Prostate gland (tissue), 2 donors: ENCODE data around the gene PAIP2B. TPM values are rescaled to one million over a fixed set of nuclear protein-coding genes. Genes with fewer than 3 reads are reported as not detected.

Experiments used
- DNase-seq: peaks from one replicate; pipeline ENCODE4 v3.0.0-alpha.2; 2019; ENCODE audit warnings: low spot score
- H3K27ac ChIP-seq, 2 donors: fragments of 200-600 bp; sonication (generic); 2 replicates each; pipeline ENCODE4 v1.5.1; 2017 to 2019
- H3K27me3 ChIP-seq: fragments of 200-600 bp; sonication (generic); replicated peaks from 2 replicates; pipeline ENCODE4 v1.5.1; 2019; ENCODE audit not compliant: insufficient read depth
- H3K36me3 ChIP-seq, 2 donors: fragments of 200-600 bp; sonication (generic); 1 replicate in 1 of 2; 2 replicates in 1 of 2; pipeline versions ENCODE4 v1.5.1 to v1.8.1; 2017 to 2019
- H3K4me1 ChIP-seq: fragments of 200-600 bp; sonication (generic); replicated peaks from 2 replicates; pipeline ENCODE4 v1.5.1; 2019
- H3K4me3 ChIP-seq, 2 donors: fragments of 200-600 bp; sonication (generic); 2 replicates each; pipeline ENCODE4 v1.5.1; 2017 to 2019
- H3K9me3 ChIP-seq: fragments of 200-600 bp; sonication (generic); 2 replicates; pipeline ENCODE4 v1.5.1; 2017
- POLR2A ChIP-seq: fragments of 450-650 bp; IDR thresholded peaks from one replicate; pipeline ENCODE4 v1.6.1; 2016; ENCODE audit warnings: antibody characterized with exemption, mild to moderate bottlenecking
- POLR2AphosphoS5 ChIP-seq: sonication (generic); formaldehyde crosslinking; IDR thresholded peaks from one replicate; pipeline ENCODE4 v1.6.1; 2017; ENCODE audit warnings: antibody characterized with exemption
- WGBS: methylation state at CpG from one replicate; pipeline ENCODE4 v1.1.5; 2018; 5-methylcytosine and 5-hydroxymethylcytosine counted together
- intact Hi-C: fragments of 100-400 bp; cut with DNase I; formaldehyde crosslinking; loops from one replicate; pipeline ENCODE4 v1.14.2; 2022
- total RNA-seq, 2 donors: library from RNA; depleted of rRNA; stranded (reverse); fragments of >200 nt; gene quantifications; one replicate each; pipeline ENCODE4 v1.1.0, GENCODE V29; 2016
- TF ChIP-seq, protein P1 (sequence below), 4 experiments: fragments of 200-600 bp in 2 of 4; fragments of 450-650 bp in 2 of 4; sonication (generic) in 2 of 4; IDR thresholded peaks; 1 replicate in 3 of 4; 2 replicates in 1 of 4; pipeline ENCODE4 v1.5.1; 2016 to 2019; ENCODE audit warnings: antibody characterized with exemption in 4 of 4, mild to moderate bottlenecking in 2 of 4, moderate library complexity in 2 of 4

Gene PAIP2B
- total RNA-seq, 2 donors from 2014 or later = 5.9 to 12.8 TPM

DNA sequence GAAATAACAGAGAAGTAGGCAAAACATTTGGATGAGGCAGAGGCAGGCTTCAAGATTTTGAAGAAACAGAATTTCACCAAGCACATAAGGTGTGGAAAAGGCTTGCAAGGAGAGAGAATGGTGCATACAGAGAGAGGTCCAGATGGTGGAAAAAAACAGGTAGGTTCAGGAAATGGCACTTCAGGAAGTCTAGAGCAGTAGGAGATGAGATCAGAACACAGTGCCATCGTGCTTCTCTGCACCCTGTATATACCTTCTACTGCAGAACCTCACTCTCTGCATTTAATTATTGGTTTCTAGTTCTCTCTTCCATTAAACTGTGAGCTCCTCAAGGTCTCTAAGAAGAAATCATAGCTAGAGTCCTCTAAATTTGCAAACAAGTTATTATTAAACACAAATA is 2.4 kb downstream of the PAIP2B start:
- Histone ChIP-seq H3K27ac (no peak overlapping the region), H3K27me3 (no peaks in the 10 kb centered on the region), H3K36me3 (no peaks in the 10 kb centered on the region), H3K4me1 (no peaks in the 10 kb centered on the region), H3K9me3 (no peaks in the 10 kb centered on the region), H3K4me3 (no peak overlapping the region)
- DNase-seq = no peak
- WGBS = 72% methylated on average over 1 of the region's 1 CpG
- intact Hi-C loops = loop anchor here (10.0 kb wide), 1 partner anchor 110 kb away; the partner anchor contains the start of gene ZNF638
- TF ChIP-seq POLR2AphosphoS5 (no peak), POLR2A (no peak)
- TF ChIP-seq, protein P1, sequence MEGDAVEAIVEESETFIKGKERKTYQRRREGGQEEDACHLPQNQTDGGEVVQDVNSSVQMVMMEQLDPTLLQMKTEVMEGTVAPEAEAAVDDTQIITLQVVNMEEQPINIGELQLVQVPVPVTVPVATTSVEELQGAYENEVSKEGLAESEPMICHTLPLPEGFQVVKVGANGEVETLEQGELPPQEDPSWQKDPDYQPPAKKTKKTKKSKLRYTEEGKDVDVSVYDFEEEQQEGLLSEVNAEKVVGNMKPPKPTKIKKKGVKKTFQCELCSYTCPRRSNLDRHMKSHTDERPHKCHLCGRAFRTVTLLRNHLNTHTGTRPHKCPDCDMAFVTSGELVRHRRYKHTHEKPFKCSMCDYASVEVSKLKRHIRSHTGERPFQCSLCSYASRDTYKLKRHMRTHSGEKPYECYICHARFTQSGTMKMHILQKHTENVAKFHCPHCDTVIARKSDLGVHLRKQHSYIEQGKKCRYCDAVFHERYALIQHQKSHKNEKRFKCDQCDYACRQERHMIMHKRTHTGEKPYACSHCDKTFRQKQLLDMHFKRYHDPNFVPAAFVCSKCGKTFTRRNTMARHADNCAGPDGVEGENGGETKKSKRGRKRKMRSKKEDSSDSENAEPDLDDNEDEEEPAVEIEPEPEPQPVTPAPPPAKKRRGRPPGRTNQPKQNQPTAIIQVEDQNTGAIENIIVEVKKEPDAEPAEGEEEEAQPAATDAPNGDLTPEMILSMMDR (IDR thresholded peaks at IDR 0.05) = no peak

DNA sequence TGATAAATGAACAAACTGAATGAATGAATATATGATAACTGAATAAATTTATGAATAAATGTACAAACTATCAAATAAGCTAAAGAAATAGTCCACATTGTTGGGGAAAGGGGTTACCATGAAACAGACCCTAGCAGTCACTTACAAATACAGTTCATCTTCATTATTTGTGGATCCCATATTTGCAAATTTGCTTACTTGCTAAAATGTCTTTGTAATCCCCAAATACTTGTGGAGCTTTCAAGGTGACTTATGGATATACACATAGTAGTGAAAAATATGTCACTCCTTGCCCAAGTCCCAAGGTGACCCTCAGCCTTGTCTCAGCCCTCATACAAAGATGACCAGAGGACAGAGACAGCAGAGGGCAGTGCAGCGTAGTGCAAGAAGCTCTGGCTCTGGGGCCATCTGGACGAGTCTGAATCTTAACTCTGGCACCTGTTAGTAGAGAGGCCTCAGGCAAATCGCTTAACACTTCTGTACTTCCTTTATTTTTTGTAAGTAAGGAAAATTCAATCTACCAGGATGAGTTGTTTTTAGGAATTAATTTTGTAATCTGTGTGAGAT is 3.1 kb downstream of the PAIP2B start:
- intact Hi-C loops = loop anchor here (2.0 to 10.0 kb wide), 2 partner anchors 111 to 287 kb away; partner anchors contain the start of gene ZNF638
- Histone ChIP-seq H3K27me3 (no peaks in the 10 kb centered on the region), H3K4me1 (no peaks in the 10 kb centered on the region), H3K9me3 (no peaks in the 10 kb centered on the region), H3K27ac (no peak overlapping the region), H3K36me3 (no peaks in the 10 kb centered on the region), H3K4me3 (no peak overlapping the region)
- DNase-seq = peak; percentile 43
- TF ChIP-seq, protein P1 (IDR thresholded peaks at IDR 0.05) = peak in 3 of 4 experiments; percentile 24 to 44 (median 34)
- TF ChIP-seq POLR2AphosphoS5 (no peak), POLR2A (no peak)
- 44% methylated on average over 3 of the region's 3 CpGs for WGBS

DNA sequence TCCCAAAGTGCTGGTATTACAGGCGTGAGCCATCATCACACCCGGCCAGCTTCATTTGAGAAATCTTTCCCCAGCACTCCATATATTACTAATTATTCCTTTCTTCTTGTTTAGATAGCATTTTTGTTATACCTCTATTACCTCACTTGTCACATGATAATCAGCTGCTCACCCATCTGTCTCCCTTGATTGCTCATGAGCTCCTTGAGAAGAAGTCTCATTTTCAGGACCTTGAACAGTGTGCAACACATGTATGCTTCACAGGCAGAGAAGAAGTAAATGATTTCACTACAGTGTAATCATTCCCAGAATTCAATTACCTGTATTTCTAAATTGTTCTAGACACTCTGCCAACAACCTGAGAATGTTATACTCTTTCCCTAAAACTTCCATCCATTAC is 6.2 kb downstream of the PAIP2B start:
- TF ChIP-seq POLR2A (no peak), POLR2AphosphoS5 (no peak)
- TF ChIP-seq, protein P1 (IDR thresholded peaks at IDR 0.05) = no peak
- no peaks in the 10 kb centered on the region for H3K4me1 ChIP-seq
- H3K36me3 ChIP-seq = no peaks in the 10 kb centered on the region
- H3K9me3 ChIP-seq = no peaks in the 10 kb centered on the region
- intact Hi-C loops = loop anchor here (10.0 kb wide), 1 partner anchor 114 kb away; the partner anchor contains the start of gene ZNF638
- H3K4me3 ChIP-seq = no peak overlapping the region
- 94% methylated on average over 2 of the region's 2 CpGs for WGBS
- DNase-seq = no peak
- no peaks in the 10 kb centered on the region for H3K27me3 ChIP-seq
- no peak overlapping the region for H3K27ac ChIP-seq

DNA sequence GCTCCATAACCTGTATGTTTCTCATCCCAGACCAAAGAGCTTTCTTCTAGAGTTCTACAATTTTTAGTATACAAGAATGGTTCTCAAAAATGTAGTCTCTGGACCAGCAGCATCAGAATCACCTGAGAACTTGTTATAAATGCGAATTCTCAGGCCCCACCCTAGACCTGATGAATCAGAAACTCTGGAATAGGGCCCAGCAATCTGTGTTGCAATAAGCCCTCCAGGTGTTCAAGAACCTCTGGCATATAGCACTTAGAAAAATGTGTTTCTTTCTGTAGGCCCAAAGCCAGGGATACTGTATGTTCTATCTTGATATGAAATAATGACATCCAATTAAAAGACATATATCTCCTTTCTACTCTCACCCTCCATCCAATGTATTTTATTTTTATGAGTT is 10.4 kb downstream of the PAIP2B start:
- H3K4me3 ChIP-seq = no peak overlapping the region
- H3K27ac ChIP-seq = no peak overlapping the region
- H3K27me3 ChIP-seq = no peaks in the 10 kb centered on the region
- TF ChIP-seq, protein P1 (IDR thresholded peaks at IDR 0.05) = no peak
- no peak for TF ChIP-seq POLR2A
- no peak for TF ChIP-seq POLR2AphosphoS5
- DNase-seq = no peak
- H3K4me1 ChIP-seq = no peaks in the 10 kb centered on the region
- 88% methylated on average over 1 of the region's 1 CpG for WGBS
- H3K9me3 ChIP-seq = no peaks in the 10 kb centered on the region
- no peaks in the 10 kb centered on the region for H3K36me3 ChIP-seq
- intact Hi-C loops = no loop called here

DNA sequence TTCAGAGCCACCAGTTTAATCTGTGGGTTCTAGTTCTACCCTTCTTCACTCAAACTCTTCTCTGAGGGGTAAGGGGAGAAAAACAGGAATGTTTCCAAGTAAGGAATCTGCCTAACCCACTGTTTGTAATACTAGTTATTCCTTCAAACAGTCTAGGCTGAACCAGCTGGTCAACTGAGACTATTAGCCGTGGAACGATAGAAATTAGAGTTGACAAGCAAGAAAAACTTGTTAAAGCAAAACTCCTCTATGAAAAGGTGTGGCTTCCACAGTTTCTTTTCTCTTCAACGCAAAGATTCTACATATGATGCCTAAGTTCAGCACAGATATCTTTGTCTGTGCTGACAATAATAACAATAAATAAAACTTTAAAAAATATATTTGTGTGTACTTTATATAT is 11.5 kb downstream of the PAIP2B start:
- no peaks in the 10 kb centered on the region for H3K4me1 ChIP-seq
- 46% methylated on average over 3 of the region's 3 CpGs for WGBS
- no peak for DNase-seq
- TF ChIP-seq, protein P1 (IDR thresholded peaks at IDR 0.05) = no peak
- TF ChIP-seq POLR2A = no peak
- TF ChIP-seq POLR2AphosphoS5 = peak; percentile 48
- no peaks in the 10 kb centered on the region for H3K9me3 ChIP-seq
- no peak overlapping the region for H3K4me3 ChIP-seq
- H3K27me3 ChIP-seq = no peaks in the 10 kb centered on the region
- H3K36me3 ChIP-seq = no peaks in the 10 kb centered on the region
- no peak overlapping the region for H3K27ac ChIP-seq
- intact Hi-C loops = no loop called here
